ENCODE data around the gene SMG6. TPM values are rescaled to one million over a fixed set of nuclear protein-coding genes. Genes with fewer than 3 reads are reported as not detected.

Gene SMG6
- polyA plus RNA-seq, 1 donor from 2014 or later = 5.9 TPM

DNA sequence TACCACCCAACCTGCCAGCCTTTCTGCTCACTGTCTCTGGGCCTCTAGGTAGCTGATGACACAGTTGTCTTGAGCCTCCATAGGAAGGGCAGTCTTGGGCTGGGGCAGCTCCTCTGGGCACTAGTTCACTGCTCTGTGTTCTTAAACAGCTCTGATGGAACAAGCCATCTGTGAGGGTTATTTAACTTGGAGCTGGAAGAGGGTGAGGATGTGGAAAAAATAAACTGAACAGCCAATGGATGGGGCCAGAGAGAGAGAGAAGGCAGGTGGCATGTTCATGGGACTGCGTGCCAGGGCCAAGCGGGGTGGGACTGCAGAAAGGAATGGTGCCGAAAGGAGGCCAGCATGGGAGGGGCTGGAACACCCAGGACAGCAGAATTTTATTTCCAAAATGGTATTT, 196.1 kb downstream of the SMG6 start:
- Mint-ChIP-seq H3K4me3 (peak overlapping the region in 1 of 4 donors; percentile 20), H3K27ac (no peak overlapping the region), H3K36me3 (peaks cover 9% of the 10 kb centered on the region), H3K4me1 (peaks cover 0 to 6% (median 0%) of the 10 kb centered on the region in 3 donors), H3K27me3 (no peaks in the 10 kb centered on the region), H3K9me3 (no peaks in the 10 kb centered on the region)

DNA sequence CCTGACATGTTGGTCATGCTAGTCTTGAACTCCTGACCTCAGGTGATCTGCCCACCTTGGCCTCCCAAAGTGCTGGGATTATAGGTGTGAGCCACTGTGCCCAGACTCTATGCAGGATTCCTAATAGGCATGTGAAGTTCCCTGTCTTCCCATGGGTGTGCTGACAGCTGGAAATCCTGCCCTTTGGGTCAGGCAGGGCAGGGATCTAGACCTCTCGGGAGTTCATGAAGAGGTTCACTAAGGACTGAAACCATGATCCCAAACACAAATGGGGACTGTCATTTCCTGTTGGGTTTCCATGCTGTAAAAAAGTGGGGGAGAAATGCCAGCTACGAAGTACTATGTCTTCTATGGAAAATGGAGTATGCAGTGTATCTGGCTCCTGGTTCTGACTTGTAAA, 196.5 kb downstream of the SMG6 start:
- H3K4me1 Mint-ChIP-seq = peaks cover 0 to 6% (median 0%) of the 10 kb centered on the region in 3 donors
- no peaks in the 10 kb centered on the region for H3K27me3 Mint-ChIP-seq
- peaks cover 9% of the 10 kb centered on the region for H3K36me3 Mint-ChIP-seq
- H3K27ac Mint-ChIP-seq = no peak overlapping the region
- H3K4me3 Mint-ChIP-seq = no peak overlapping the region
- no peaks in the 10 kb centered on the region for H3K9me3 Mint-ChIP-seq

DNA sequence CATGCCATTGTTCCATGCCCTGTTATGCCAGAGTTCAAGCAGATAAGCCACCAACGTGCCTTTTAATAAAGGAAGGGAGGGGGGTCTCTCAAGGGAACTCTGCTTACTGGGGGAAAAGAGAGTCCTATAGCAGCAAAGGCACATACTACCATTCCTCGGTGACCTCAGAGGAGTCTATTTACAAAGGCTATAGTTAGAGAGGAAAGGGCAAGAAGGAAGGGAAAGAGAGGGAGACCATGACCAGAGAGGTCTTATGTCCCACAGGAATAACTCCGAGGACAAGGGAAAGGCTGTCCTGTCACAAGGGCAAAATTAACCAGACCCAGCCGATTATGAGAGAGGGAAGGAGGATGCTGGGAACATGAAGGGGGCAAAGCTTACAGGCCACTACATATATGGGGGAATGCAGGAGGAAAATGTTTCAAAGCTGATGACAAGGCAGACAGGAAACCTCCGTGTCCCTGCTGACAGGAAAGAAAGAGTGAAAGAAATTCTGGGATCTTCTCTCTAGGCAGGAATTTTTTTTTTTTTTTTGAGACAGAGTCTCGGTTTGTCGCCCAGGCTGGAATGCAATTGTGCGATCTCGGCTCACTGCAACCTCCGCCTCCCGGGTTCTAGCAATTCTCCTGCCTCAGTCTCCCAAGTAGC, 197.2 kb downstream of the SMG6 start:
- Mint-ChIP-seq H3K27me3 (no peaks in the 10 kb centered on the region), H3K4me3 (no peak overlapping the region), H3K4me1 (peaks cover 0 to 6% (median 2%) of the 10 kb centered on the region in 3 donors), H3K9me3 (no peaks in the 10 kb centered on the region), H3K27ac (no peak overlapping the region), H3K36me3 (peaks cover 8% of the 10 kb centered on the region)

DNA sequence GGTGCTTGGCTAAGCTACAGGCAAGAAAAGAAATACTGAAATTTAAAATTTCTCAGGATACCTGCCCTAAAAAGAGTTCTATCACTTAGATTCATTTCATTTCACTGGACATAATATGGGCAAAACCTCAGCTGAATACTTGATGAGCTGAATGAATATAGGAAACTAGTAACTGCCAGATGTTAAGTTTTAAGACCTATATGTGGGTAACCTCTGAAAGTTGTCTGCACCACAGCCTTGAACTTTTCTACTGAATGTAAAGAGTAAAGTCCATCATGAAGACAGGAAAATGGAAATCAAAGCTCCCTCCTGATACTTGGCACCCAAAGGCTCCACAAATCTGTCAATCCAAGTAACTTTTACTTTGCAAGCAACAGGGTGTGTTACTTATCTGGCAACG, 197.9 kb downstream of the SMG6 start:
- no peak overlapping the region for H3K4me3 Mint-ChIP-seq
- H3K36me3 Mint-ChIP-seq = peaks cover 9% of the 10 kb centered on the region
- H3K27ac Mint-ChIP-seq = no peak overlapping the region
- no peaks in the 10 kb centered on the region for H3K27me3 Mint-ChIP-seq
- H3K9me3 Mint-ChIP-seq = no peaks in the 10 kb centered on the region
- peaks cover 0 to 6% (median 2%) of the 10 kb centered on the region in 3 donors for H3K4me1 Mint-ChIP-seq

DNA sequence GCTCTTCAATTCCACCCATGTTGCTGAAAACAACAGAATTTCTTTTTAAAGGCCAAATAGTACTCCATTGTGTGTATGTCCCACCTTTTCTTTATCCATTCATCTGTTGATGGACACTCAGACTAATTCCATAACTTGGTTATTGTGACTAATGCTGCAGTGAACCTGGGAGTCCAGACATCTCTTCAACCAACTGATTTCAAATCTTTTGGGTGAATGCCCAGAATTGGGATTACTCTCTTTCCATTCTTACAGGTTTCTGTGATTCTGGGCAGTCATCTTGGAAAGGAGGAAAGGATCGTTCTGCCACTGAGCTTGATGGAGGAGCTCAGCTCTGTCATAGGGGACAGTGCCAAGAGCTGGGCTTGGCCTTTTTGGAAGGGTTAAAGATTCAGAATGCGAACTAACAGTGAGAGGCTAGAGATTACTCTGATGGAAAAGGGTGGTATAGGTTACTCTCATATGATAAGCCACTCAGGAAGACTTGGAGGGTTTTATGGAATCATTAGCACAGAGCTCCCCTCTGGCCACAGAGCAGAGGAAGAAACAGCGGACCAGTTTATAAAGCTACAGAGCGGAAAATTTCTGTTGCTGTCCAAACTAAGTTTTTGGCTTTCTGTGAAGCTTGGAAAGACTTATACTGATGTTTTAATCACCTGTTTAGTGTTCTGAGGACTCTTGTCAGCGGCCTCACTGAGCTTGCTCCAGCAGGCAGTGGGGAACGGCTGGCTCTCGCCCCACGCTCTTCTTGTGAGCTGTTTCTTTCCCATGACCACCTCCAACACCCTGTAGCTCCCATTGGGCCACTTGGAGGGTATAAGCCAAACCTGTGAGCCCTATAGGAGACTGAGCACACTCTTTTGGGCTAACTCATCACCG, 200.4 kb downstream of the SMG6 start:
- Mint-ChIP-seq H3K27ac (no peak overlapping the region), H3K4me1 (peaks cover 0 to 5% (median 2%) of the 10 kb centered on the region in 3 donors), H3K4me3 (no peak overlapping the region), H3K27me3 (no peaks in the 10 kb centered on the region), H3K9me3 (no peaks in the 10 kb centered on the region), H3K36me3 (peaks cover 6% of the 10 kb centered on the region)

DNA sequence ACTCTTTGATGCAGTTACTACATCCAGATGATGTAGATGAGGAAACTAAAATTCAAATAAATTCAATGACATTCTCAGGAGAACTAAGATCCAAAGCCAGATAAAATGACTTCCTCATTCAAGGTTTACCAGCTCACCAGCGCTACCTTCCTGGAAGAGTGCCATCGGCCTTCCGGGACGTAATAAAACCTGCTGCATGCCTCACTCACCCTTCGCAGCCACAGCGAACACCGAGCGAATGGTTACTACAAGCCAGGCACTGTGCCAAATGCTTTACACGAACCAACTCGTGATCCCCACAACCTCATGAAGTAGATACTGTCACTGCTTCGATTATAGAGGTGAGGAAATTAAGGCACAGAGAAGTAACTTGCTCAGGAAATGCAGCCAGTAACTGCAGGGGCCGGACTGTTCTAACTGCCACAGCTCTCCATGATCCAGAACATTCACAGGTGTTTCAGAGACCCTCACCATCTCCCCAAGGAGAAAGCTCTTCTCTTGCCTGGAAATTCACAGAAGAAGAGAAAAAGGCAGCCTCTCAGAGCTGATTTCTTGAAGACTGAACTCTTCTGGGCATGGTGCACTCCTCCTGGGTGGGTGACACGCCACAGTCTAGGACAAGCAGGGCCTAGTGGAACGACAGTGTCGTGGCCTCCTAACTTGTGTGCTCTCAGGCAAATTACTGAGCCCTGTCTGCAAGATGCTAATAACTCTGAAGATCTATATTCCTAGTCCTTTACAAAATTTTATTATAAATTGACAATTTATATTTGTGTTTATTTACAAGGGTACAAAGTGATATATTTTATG, 201.9 kb downstream of the SMG6 start:
- H3K36me3 Mint-ChIP-seq = peaks cover 6% of the 10 kb centered on the region
- H3K4me3 Mint-ChIP-seq = no peak overlapping the region
- peak overlapping the region in 2 of 3 donors; percentile 24 to 51 for H3K27ac Mint-ChIP-seq
- H3K9me3 Mint-ChIP-seq = no peaks in the 10 kb centered on the region
- peaks cover 0 to 3% (median 2%) of the 10 kb centered on the region in 3 donors for H3K4me1 Mint-ChIP-seq
- no peaks in the 10 kb centered on the region for H3K27me3 Mint-ChIP-seq

DNA sequence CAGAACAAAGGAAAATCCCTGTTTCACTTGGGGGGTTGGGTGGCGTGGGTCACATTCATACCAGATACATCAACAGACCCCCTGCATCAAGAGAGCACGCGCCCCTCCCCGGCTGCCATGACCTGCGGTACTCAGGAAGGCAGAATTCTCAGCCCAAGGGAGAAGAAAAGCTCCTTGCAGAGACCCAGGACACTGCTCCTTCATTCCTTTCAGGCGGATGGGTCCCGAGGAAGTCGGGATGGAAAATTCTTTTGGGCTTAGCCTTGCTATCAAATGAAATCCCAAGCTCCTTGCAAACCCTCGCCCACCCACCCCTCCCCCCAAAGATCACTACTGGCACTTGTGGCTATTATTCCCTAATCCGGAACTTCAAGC, 208.1 kb downstream of the SMG6 start:
- no peak overlapping the region for H3K4me3 Mint-ChIP-seq
- H3K4me1 Mint-ChIP-seq = peaks cover 0 to 13% (median 1%) of the 10 kb centered on the region in 3 donors
- no peak overlapping the region for H3K27ac Mint-ChIP-seq
- no peaks in the 10 kb centered on the region for H3K36me3 Mint-ChIP-seq
- H3K9me3 Mint-ChIP-seq = no peaks in the 10 kb centered on the region
- H3K27me3 Mint-ChIP-seq = no peaks in the 10 kb centered on the region

DNA sequence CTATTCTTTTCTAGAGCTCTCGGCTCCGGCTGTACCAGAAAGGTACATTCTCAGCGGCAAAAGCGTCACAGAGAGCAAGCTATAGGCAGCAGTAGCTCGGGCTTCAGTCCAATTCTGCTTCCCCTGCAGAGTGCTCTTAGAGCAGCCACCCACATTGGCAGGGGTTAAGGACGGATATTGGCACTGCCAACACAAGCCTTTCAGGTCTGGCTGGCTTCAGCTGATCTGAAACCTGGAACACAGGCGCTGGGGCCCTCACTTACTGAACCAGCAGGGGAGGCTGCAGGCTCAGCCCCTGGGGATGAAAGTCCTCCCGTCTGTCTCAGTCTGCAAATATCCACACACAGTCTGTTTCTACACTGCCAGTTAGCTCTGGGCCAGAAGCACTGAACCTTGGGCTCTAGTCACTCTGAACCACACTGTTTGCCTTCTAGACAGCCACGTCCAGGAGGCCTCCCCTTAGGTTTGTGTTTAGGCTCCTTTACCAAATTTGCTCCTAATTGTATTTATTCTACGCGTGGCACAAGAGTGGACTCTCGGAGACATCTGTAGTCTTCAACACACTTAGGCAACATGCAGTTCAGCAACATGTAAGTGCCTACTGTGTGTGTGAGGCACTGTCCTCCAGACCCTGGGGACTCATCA, 208.6 kb downstream of the SMG6 start:
- Mint-ChIP-seq H3K27me3 (no peaks in the 10 kb centered on the region), H3K27ac (peak overlapping the region in 1 of 3 donors; percentile 34), H3K4me1 (peaks cover 3 to 18% (median 4%) of the 10 kb centered on the region in 3 donors), H3K36me3 (no peaks in the 10 kb centered on the region), H3K4me3 (no peak overlapping the region), H3K9me3 (no peaks in the 10 kb centered on the region)

DNA sequence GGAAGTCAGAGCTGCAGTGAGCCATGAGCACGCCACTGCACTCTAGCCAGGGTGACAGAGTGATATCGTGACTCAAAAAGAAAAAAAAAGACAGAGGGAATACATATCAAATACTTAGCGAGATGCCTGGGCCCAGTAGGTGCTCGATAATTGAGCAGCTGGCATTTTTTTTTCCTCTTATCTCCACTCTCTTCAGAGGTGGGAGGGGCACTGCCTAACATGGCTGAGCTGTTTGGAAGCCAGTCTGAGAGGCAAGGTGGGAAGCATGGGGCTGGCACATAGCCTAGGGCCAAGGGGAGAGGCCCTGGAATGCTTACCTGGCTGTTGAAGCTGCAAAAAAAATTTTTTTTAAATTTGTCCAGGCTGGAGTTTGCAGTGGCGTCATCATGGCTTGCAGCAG, 210.2 kb downstream of the SMG6 start:
- no peak overlapping the region for H3K4me3 Mint-ChIP-seq
- H3K4me1 Mint-ChIP-seq = peaks cover 14 to 33% (median 15%) of the 10 kb centered on the region in 3 donors
- H3K36me3 Mint-ChIP-seq = no peaks in the 10 kb centered on the region
- no peaks in the 10 kb centered on the region for H3K9me3 Mint-ChIP-seq
- no peaks in the 10 kb centered on the region for H3K27me3 Mint-ChIP-seq
- H3K27ac Mint-ChIP-seq = no peak overlapping the region

DNA sequence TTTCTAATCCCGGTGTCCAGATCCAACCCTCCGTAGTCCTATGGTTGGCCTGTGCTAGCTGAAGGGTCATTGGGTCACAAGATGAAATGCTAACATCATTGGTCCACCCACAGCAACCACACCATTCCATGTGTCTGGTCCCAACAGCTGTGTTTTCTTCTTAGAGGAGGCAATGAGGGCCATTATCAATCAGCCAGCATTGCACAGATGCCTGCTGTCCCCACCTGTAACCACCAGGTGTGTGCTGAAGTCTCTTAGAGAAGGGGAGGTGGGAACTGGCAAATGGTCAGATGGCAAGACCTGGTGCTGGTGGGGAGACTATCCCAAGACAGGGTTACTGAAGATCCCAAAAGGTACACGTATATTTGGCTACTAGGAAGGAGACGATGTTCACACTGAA, 211.3 kb downstream of the SMG6 start:
- Mint-ChIP-seq H3K4me1 (peaks cover 21 to 41% (median 23%) of the 10 kb centered on the region in 3 donors), H3K27ac (peak overlapping the region in 2 of 3 donors; percentile 23 to 75), H3K36me3 (no peaks in the 10 kb centered on the region), H3K27me3 (peaks cover 4% of the 10 kb centered on the region), H3K9me3 (no peaks in the 10 kb centered on the region), H3K4me3 (peak overlapping the region in 2 of 4 donors; percentile 12 to 39)

DNA sequence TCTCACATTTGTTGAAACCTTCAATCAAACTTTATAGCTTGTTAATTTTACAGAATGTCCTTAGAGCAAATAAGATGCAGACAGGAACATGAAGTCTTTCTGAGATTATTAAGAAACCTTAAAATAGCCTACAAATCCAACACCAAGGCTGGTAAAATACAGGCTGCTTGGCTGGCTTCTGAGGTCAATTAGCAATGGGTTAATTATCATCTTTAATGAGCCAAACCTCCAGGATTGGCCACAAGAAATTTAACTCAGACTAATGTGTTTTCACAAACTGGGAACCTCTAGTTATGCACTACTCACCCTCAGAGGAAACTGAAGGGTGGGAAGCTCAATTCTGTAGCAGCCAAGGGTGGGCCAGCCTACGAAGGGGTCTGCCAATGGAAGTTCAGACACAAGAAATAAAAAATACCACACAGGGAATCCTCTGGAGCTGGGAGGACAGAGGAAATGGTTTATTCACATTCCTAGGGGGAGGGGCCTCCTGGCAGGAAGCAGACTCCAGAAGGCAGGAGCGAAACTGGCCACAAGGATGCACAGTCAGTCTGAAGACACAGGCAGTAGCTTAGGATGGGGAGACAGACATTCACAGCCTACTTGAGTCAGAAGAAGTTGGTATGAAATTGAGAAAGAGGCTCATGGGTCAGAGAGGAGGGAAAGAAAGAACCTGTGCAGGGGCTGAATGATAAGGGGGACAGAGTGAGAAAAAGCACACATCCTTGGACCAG, 212.6 kb downstream of the SMG6 start:
- Mint-ChIP-seq H3K27ac (peak overlapping the region in 1 of 3 donors; percentile 46), H3K4me3 (peak overlapping the region; percentile 50 to 95 (median 83)), H3K36me3 (no peaks in the 10 kb centered on the region), H3K27me3 (peaks cover 4% of the 10 kb centered on the region), H3K4me1 (peaks cover 26 to 48% (median 29%) of the 10 kb centered on the region in 3 donors), H3K9me3 (no peaks in the 10 kb centered on the region)

DNA sequence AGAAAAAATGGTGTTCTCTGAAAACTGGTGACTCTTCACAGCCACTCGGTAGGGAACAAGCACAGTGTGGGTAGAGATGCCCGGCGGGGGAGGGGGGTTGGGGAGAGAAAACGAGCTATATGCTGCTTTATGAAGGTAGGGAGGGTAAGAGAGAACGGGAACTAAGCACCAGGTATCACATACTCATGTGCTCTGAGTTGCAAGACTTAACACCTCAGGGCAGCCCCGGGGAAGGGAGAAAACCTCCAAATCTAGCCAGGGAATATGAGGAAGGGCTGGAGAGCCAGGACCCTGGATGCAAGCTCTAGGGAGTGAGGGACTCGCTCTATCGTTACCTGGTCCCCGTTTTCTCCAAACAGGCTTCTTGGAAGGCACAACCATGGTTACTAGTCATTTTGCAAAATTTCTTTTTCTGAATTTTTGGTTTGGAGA, 213.4 kb downstream of the SMG6 start:
- Mint-ChIP-seq H3K4me3 (peak overlapping the region; percentile 75 to 95 (median 90)), H3K36me3 (no peaks in the 10 kb centered on the region), H3K27ac (peak overlapping the region; percentile 46 to 98 (median 85)), H3K27me3 (peaks cover 4% of the 10 kb centered on the region), H3K4me1 (peaks cover 26 to 48% (median 28%) of the 10 kb centered on the region in 3 donors), H3K9me3 (no peaks in the 10 kb centered on the region)

DNA sequence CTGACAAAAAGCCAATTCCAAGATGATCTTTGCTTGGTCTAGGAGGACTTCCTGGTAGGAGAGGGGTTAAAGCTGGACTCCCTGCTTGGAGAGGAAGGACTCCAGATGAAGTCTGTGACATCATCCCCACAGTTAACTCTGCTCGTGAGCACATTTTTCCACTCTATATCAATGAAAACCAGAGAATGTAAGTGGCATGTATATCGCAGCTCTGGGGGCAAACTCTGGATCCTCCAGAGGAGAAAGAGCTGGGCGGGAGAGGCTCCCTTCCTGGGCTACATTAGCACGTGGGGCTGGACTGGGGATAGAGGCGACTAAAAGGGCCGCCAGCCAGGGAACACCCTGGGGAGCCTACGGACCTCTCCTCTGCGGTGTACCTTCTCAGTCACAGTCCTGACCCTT, 214.6 kb downstream of the SMG6 start:
- Mint-ChIP-seq H3K27ac (peak overlapping the region; percentile 48 to 98 (median 85)), H3K4me1 (peaks cover 28 to 48% (median 29%) of the 10 kb centered on the region in 3 donors), H3K36me3 (peaks cover 3% of the 10 kb centered on the region), H3K4me3 (peak overlapping the region; percentile 75 to 95 (median 90)), H3K27me3 (peaks cover 4% of the 10 kb centered on the region), H3K9me3 (no peaks in the 10 kb centered on the region)
